Thoracic aorta (tissue), 2 donors: ENCODE data around the gene CCDC85C. TPM values are rescaled to one million over a fixed set of nuclear protein-coding genes. Genes with fewer than 3 reads are reported as not detected.

ENCODE experiments used
- ATAC-seq: fragments of 150-250 bp; one replicate; pipeline ENCODE4 v1.8.0; 2017; ENCODE audit warnings: low read depth; ENCODE audit not compliant: insufficient number of reproducible peaks, low FRiP score
- DNase-seq: peaks from one replicate; pipeline ENCODE4 v3.0.0-alpha.2; 2020; ENCODE audit warnings: low spot score
- H3K27ac ChIP-seq, 2 donors: fragments of 200-600 bp; sonication (generic); 1 replicate in 1 of 2; 2 replicates in 1 of 2; pipeline ENCODE4 v1.5.1; 2016; ENCODE audit warnings: mild to moderate bottlenecking in 2 of 2, moderate library complexity in 2 of 2
- H3K27me3 ChIP-seq: fragments of 200-600 bp; sonication (generic); replicated peaks from 2 replicates; pipeline ENCODE4 v1.6.0; 2016; ENCODE audit warnings: mild to moderate bottlenecking; ENCODE audit not compliant: insufficient read depth
- H3K36me3 ChIP-seq: fragments of 200-600 bp; sonication (generic); one replicate; pipeline ENCODE4 v1.5.1; 2016
- H3K4me1 ChIP-seq, 2 donors: fragments of 200-600 bp; sonication (generic); 1 replicate in 1 of 2; 2 replicates in 1 of 2; pipeline versions ENCODE4 v1.5.1 to v1.6.0; 2016; ENCODE audit warnings: low read depth in 2 of 2, mild to moderate bottlenecking in 1 of 2; ENCODE audit not compliant: control insufficient read depth in 1 of 2
- H3K4me3 ChIP-seq: fragments of 200-600 bp; sonication (generic); 2 replicates; pipeline ENCODE4 v1.5.1; 2016; ENCODE audit warnings: mild to moderate bottlenecking
- H3K9me3 ChIP-seq: fragments of 200-600 bp; sonication (generic); 2 replicates; pipeline ENCODE4 v1.5.1; 2016
- CTCF ChIP-seq: fragments of 200-600 bp; sonication (generic); IDR thresholded peaks from one replicate; pipeline ENCODE4 v1.5.1; 2019; ENCODE audit warnings: antibody characterized with exemption
- total RNA-seq, 2 donors: library from RNA; depleted of rRNA; stranded (reverse); fragments of >200 nt; gene quantifications; one replicate each; pipeline versions ENCODE4 v1.1.0 to v1.2.3, GENCODE V29; 2016

Gene CCDC85C
- total RNA-seq, 2 donors from 2014 or later, result 1.5 to 4.1 TPM

- no peak overlapping the region for H3K27ac ChIP-seq
- no peak overlapping the region for H3K4me3 ChIP-seq
- no peaks in the 10 kb centered on the region for H3K4me1 ChIP-seq
- H3K9me3 ChIP-seq, result no peaks in the 10 kb centered on the region
- no peaks in the 10 kb centered on the region for H3K27me3 ChIP-seq
- TF ChIP-seq CTCF, result no peak
- DNase-seq (no peak), ATAC-seq (no peak)
- no peaks in the 10 kb centered on the region for H3K36me3 ChIP-seq
Measured at GRCh38 chr14:99616832-99617800, 13.1 kb upstream of the CCDC85C start.

GRCh38 chr14:99615497-99616157 is 11.6 kb upstream of the CCDC85C start:
- Histone ChIP-seq H3K4me1 (no peaks in the 10 kb centered on the region), H3K36me3 (no peaks in the 10 kb centered on the region), H3K27ac (no peak overlapping the region), H3K9me3 (no peaks in the 10 kb centered on the region), H3K4me3 (no peak overlapping the region), H3K27me3 (no peaks in the 10 kb centered on the region)
- no peak for TF ChIP-seq CTCF
- DNase-seq (no peak), ATAC-seq (no peak)

- Histone ChIP-seq H3K36me3 (no peaks in the 10 kb centered on the region), H3K4me3 (no peak overlapping the region), H3K4me1 (no peaks in the 10 kb centered on the region), H3K27ac (no peak overlapping the region), H3K9me3 (no peaks in the 10 kb centered on the region), H3K27me3 (no peaks in the 10 kb centered on the region)
- TF ChIP-seq CTCF, result no peak
- DNase-seq (no peak), ATAC-seq (no peak)
Measured at GRCh38 chr14:99612738-99613330, 8.8 kb upstream of the CCDC85C start.

- Histone ChIP-seq H3K27me3 (no peaks in the 10 kb centered on the region), H3K36me3 (no peaks in the 10 kb centered on the region), H3K9me3 (no peaks in the 10 kb centered on the region), H3K4me3 (no peak overlapping the region), H3K27ac (no peak overlapping the region), H3K4me1 (no peaks in the 10 kb centered on the region)
- no peak for TF ChIP-seq CTCF
- DNase-seq, result no peak
- ATAC-seq, result no peak
Measured at GRCh38 chr14:99612071-99612737, 8.2 kb upstream of the CCDC85C start.
